IPS-20b (cell line): ENCODE data around the gene FAM228B.
"Not testable (repeated sequence)": the region's sequence is repeated elsewhere in the genome, so short reads cannot be mapped to it uniquely, and the experiment has no call there.

ENCODE experiments used
- H3K27ac ChIP-seq: one replicate; pipeline ENCODE4 v1.5.1; 2013; ENCODE audit warnings: low read length
- H3K27me3 ChIP-seq: 2 replicates; pipeline ENCODE4 v1.6.1; 2013; ENCODE audit warnings: mild to moderate bottlenecking, low read length, inconsistent platforms; ENCODE audit not compliant: insufficient read depth
- H3K36me3 ChIP-seq: 2 replicates; pipeline ENCODE4 v1.6.1; 2013; ENCODE audit warnings: low read depth, mild to moderate bottlenecking, inconsistent platforms, low read length, moderate library complexity; ENCODE audit not compliant: insufficient read depth
- H3K4me1 ChIP-seq: 2 replicates; pipeline ENCODE4 v1.6.1; 2013; ENCODE audit warnings: mild to moderate bottlenecking, control low read depth, inconsistent platforms, low read length, moderate library complexity; ENCODE audit not compliant: insufficient read depth
- H3K4me3 ChIP-seq: 2 replicates; pipeline ENCODE4 v1.5.1; 2013; ENCODE audit warnings: mild to moderate bottlenecking, low read length, inconsistent platforms
- H3K9ac ChIP-seq: 2 replicates; pipeline ENCODE4 v1.6.1; 2013; ENCODE audit warnings: low read depth, mild to moderate bottlenecking, inconsistent platforms, low read length, moderate library complexity
- H3K9me3 ChIP-seq: 2 replicates; pipeline ENCODE4 v1.6.1; 2013; ENCODE audit warnings: mild to moderate bottlenecking, low read depth, low read length, inconsistent platforms; ENCODE audit not compliant: insufficient read depth

Gene FAM228B

DNA sequence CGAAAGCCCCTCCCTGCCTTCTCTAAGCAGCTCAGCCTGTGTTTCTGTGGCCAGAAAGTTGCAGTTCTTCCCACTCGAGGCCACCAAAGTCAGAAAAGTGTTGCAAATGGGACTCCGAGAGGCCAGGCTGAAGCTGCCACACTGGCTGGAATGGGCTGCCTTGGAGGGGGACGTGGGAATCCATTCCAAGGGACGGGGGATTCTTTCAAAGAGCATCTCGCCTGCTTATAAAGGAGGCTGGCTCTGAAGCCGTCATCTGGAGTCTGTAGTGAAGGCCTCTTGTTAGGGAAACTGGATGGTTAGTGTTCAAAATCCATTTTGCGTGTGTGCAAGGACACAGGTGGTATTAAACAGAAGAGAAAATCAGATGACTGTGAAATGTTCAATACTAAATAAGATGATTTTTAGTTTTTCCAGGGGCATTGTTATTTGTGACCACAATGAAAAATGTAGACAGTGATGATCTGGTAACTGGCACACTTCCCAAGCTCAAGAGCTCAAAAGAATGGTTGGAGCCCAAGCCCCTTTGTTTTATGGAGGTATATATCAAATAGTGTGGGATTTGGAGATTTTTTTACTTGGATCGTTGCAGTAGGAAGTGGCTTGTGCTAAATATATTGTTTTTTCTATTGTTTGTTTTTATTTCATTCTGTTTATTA lies 782 bp downstream of the FAM228B start:
- H3K36me3 ChIP-seq, result no peaks in the 10 kb centered on the region
- peak overlapping the region; percentile 89 for H3K4me3 ChIP-seq
- no peaks in the 10 kb centered on the region for H3K9me3 ChIP-seq
- H3K27ac ChIP-seq, result no peak overlapping the region
- peaks cover 23% of the 10 kb centered on the region for H3K27me3 ChIP-seq
- H3K4me1 ChIP-seq, result peaks cover 15% of the 10 kb centered on the region; the same call in 1 of the 2 replicates
- peak overlapping the region; percentile 81; the same call in 1 of the 2 replicates for H3K9ac ChIP-seq

DNA sequence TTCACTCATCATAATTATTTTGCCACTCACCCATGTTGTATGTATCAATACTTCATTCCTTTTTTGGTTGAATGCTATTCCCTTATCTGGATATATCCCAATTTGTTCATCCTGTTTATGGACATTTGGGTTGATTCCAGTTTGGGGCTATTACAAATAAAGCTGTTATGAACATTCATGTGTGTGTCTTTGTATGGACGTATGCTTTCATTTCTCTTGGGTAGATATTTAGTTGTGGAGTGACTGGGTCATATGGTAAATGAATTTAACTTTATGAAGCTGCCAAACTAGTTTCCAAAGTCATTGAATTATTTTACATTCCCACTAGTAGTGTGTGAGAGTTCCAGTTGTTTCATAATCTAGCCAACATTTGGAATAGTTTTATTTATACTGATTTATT lies 2.7 kb downstream of the FAM228B start:
- H3K36me3 ChIP-seq, result no peaks in the 10 kb centered on the region
- H3K4me1 ChIP-seq, result peaks cover 14% of the 10 kb centered on the region; the same call in 1 of the 2 replicates
- H3K4me3 ChIP-seq, result no peak overlapping the region
- H3K9me3 ChIP-seq, result no peaks in the 10 kb centered on the region
- H3K27me3 ChIP-seq, result peaks cover 23% of the 10 kb centered on the region
- no peak overlapping the region for H3K9ac ChIP-seq
- H3K27ac ChIP-seq, result no peak overlapping the region

DNA sequence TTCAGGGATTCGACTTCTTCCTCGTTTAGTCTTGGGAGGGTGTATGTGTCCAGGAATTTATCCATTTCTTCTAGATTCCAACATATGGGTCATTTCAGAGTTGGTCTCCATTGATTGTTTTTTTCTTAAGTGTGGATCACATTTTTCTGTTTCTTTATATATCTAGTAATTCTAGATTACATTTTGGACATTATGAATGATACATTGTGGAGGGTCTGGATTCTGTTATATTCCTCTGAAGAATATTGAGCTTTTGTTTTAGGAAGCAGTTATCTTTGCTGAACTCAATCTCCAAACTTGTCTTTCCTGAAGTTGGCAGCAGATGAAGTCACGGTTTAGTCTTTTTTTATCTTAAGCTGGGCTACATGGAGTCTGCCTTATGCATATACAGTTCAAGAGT lies 9.3 kb downstream of the FAM228B start:
- Histone ChIP-seq H3K9ac (no peak overlapping the region), H3K36me3 (no peaks in the 10 kb centered on the region), H3K4me3 (no peak overlapping the region), H3K27me3 (no peaks in the 10 kb centered on the region), H3K4me1 (no peaks in the 10 kb centered on the region), H3K9me3 (peaks cover 9% of the 10 kb centered on the region; the same call in 1 of the 2 replicates), H3K27ac (no peak overlapping the region)

DNA sequence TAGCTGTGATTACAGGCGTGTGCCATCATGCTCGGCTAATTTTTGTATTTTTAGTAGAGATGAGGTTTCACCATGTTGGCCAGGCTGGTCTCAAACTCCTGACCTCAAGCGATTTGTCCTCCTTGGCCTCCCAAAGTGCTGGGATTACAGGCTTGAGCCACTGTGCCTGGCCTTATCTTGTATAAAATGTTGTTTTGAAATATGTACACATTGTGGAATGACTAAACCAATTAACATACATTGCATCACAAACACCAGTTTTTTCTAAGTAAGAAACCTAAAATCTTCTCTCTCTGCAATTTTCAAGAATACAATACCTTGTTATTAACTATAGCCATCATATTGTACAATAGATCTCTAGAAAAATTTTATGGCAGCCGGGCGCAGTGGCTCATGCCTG lies 17.0 kb downstream of the FAM228B start:
- not testable (repeated sequence) for H3K9me3 ChIP-seq, H3K4me3 ChIP-seq, H3K27ac ChIP-seq, H3K9ac ChIP-seq, H3K36me3 ChIP-seq, H3K4me1 ChIP-seq, H3K27me3 ChIP-seq

DNA sequence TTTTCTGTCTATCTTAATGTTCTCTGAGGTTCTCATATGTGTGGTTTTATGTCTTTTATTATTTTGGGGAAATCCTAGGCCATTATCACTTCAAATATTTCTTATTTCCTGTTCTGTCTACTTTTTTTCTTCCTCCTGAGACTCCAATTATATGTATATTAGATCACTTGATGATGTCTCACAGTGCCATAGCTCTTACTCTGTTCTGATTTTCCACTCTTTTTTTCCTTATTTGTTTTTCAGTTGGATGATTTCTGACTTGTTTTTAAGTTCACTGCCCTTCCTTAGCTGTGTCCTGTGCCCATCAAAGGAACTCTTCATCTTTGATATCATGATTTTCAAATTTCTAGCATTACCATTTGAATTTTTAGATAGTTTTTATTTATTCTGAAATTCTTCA lies 24.1 kb downstream of the FAM228B start:
- no peak overlapping the region for H3K9ac ChIP-seq
- H3K27ac ChIP-seq, result no peak overlapping the region
- H3K27me3 ChIP-seq, result no peaks in the 10 kb centered on the region
- peaks cover 10% of the 10 kb centered on the region; the same call in 1 of the 2 replicates for H3K9me3 ChIP-seq
- H3K36me3 ChIP-seq, result no peaks in the 10 kb centered on the region
- no peaks in the 10 kb centered on the region for H3K4me1 ChIP-seq
- H3K4me3 ChIP-seq, result no peak overlapping the region

DNA sequence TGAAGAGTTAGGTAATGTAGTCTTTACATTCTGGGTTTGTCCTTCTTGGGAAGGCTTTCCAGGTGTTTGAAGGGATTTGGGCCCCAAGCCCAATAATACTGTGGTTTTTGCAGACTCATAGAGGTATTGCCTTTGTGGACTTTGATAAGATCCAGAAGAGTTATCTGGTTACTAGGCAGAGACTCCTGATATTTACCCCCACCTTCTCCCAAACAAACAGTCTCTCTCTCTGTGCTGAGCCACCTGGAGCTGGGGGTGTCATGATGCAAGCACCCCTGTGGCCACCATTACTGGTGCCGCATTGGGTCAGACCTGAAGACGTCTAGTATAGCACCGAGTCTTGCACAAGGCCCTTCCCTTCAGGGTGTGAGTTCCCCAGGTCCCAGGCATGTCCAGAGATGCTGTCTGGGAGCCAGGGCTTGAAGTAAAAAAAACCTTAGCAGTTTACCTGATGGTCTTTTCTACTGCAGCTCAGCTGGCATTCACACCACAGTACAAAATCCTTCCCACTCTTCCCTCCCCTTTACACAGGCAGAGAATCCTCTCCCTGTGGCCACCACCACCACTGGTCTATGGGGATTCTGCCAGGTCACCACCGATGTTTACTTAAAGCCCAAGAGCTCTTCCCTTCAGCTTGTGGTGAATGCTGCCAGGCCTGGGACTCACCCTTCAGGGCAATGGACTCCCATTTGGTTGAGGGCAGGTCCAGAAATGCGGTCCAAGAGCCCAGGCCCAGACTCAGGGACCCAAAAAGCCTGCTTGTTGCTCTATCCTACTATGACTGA lies 29.3 kb downstream of the FAM228B start:
- Histone ChIP-seq H3K27me3 (no peaks in the 10 kb centered on the region), H3K4me1 (no peaks in the 10 kb centered on the region), H3K27ac (no peak overlapping the region), H3K9ac (no peak overlapping the region), H3K9me3 (no peaks in the 10 kb centered on the region), H3K4me3 (no peak overlapping the region), H3K36me3 (no peaks in the 10 kb centered on the region)

DNA sequence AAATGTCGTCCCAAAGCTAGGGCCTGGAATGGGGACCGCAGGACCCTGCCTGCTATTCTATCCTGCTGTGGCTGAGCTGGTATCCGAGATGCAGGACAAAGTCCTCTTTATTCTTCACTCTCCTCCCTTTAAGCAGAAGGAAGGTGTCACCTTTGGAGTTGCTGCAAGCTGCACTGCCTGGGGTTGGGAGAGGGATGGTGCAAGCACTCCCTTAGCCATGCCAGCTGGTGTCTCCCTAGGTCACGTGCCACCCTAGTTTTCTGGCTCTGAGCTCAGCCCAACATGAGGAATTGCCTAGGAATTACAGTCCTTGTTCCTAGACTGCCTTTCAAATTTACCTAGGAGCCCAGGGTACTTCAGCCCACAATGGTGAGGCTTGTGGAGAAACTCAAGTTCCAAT lies 30.2 kb downstream of the FAM228B start:
- no peak overlapping the region for H3K27ac ChIP-seq
- H3K9me3 ChIP-seq, result no peaks in the 10 kb centered on the region
- H3K4me3 ChIP-seq, result no peak overlapping the region
- H3K27me3 ChIP-seq, result no peaks in the 10 kb centered on the region
- H3K36me3 ChIP-seq, result no peaks in the 10 kb centered on the region
- H3K9ac ChIP-seq, result no peak overlapping the region
- H3K4me1 ChIP-seq, result no peaks in the 10 kb centered on the region

DNA sequence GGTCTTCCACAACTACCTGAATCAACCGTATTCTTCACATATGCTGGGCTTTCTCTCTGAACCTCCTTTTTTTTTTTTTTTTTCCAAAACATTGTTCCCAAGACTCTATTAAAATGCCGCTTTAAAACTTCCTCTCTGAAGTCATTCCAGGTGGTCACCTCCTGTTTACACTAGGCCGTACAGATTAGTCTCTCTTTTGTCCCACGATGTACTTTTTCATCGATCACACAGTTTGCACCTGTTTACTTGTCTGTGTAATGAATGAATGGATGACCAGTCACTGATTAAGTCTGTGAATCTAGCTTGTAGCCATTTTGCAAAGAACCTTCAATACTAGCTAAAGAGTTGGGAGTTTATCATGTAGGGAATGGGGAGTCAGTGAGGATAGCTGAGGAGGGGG lies 34.9 kb downstream of the FAM228B start:
- no peaks in the 10 kb centered on the region for H3K4me1 ChIP-seq
- no peaks in the 10 kb centered on the region for H3K27me3 ChIP-seq
- H3K9ac ChIP-seq, result no peak overlapping the region
- H3K4me3 ChIP-seq, result no peak overlapping the region
- peaks cover 8% of the 10 kb centered on the region; the same call in 1 of the 2 replicates for H3K9me3 ChIP-seq
- no peaks in the 10 kb centered on the region for H3K36me3 ChIP-seq
- no peak overlapping the region for H3K27ac ChIP-seq

DNA sequence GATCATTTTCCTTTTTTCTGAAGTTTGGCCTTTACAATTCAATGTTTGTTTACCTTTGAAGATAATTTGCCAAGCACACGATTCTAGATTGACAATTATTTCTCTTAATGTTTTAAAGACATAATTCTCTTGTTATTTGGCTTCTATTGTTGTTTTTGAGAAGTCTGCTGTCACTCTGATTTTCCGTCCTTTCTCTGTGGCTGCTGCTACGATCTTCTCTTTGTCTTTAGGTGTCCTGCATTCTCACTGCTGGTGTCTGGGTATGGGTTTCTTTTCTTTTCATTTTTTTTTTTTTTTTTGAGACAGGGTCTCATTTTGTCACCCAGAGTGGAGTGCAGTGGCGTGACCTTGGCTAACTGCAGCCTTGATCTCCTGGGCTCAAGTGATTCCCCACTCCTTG lies 36.4 kb downstream of the FAM228B start:
- Histone ChIP-seq H3K9me3 (peaks cover 8% of the 10 kb centered on the region; the same call in 1 of the 2 replicates), H3K36me3 (no peaks in the 10 kb centered on the region), H3K4me3 (no peak overlapping the region), H3K27me3 (no peaks in the 10 kb centered on the region), H3K27ac (no peak overlapping the region), H3K4me1 (no peaks in the 10 kb centered on the region), H3K9ac (no peak overlapping the region)

DNA sequence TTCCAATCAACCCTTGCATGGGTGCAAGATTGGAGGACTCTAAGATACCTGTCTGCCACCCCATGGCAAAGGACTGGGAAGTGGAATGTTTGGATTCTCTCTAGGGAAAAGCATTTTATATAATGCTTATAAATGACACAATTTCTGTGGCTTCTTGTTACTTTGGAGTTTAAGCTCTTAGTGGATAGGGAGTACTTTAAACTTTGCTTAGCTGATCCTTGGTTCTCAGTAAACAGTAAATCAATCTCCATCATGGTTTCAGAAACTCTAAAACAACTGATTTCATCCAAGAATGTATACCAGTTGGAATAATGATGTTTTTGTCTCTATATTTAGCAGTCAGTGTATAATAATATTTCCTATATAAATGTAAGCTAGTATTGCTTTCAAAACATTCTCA lies 37.5 kb downstream of the FAM228B start:
- Histone ChIP-seq H3K27me3 (no peaks in the 10 kb centered on the region), H3K4me1 (no peaks in the 10 kb centered on the region), H3K27ac (no peak overlapping the region), H3K4me3 (no peak overlapping the region), H3K9ac (no peak overlapping the region), H3K9me3 (peaks cover 8% of the 10 kb centered on the region; the same call in 1 of the 2 replicates), H3K36me3 (no peaks in the 10 kb centered on the region)

DNA sequence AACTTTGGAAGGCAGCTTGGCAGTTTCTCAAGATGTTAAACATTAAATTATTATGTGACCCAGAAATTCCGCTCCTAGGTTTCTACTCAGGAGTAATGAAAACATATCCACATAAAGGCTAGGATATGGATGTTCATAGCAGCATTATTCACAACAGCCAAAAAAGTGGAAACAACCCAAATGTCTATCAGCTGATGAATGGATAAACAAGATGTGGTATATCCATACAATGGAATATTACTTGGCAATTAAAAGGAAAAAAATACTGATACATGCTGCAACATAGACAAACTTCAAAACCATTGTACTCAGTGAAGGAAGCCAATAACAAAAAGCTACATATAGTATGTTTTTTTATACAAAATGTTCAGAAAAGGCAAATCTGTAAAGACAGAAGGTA lies 39.2 kb downstream of the FAM228B start:
- Histone ChIP-seq H3K4me3 (no peak overlapping the region), H3K9me3 (peaks cover 8% of the 10 kb centered on the region; the same call in 1 of the 2 replicates), H3K4me1 (no peaks in the 10 kb centered on the region)

DNA sequence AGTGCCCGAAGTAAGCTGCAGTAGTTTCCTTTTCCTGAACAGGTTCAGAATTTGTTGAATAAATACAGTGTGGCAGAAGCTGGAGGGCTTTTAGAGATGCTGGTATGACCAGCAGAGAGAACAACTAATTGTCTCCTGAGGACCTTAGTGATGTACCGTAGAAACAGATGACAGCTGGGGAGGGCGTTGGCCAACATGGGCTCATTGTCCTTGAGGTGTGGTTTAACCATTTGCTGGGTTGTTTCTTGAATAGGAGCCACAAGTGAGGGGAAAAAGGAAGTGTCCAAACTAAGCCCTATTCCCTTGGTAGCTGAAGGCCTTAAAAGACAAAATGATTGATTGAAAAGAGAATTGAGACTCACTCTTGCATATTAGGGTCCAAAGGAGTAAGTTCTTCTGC lies 39.9 kb downstream of the FAM228B start:
- Histone ChIP-seq H3K9me3 (peaks cover 8% of the 10 kb centered on the region; the same call in 1 of the 2 replicates), H3K36me3 (no peaks in the 10 kb centered on the region), H3K9ac (no peak overlapping the region), H3K4me3 (no peak overlapping the region), H3K27ac (no peak overlapping the region), H3K27me3 (no peaks in the 10 kb centered on the region), H3K4me1 (no peaks in the 10 kb centered on the region)

More for the DNA sequence above, 39.2 kb downstream of the FAM228B start:
- H3K36me3 ChIP-seq, result no peaks in the 10 kb centered on the region
- H3K9ac ChIP-seq, result no peak overlapping the region
- H3K27me3 ChIP-seq, result no peaks in the 10 kb centered on the region
- H3K27ac ChIP-seq, result no peak overlapping the region
